GM18868 (cell line): Measurements from ENCODE around the gene TMEM236.

ENCODE experiments used
- ATAC-seq: cut with Tn5 transposase; IDR thresholded peaks from one replicate; pipeline ENCODE4 v1.9.1; 2021; ENCODE audit warnings: mild to moderate bottlenecking, moderate library complexity; ENCODE audit not compliant: unreplicated experiment

TMEM236 gene

DNA sequence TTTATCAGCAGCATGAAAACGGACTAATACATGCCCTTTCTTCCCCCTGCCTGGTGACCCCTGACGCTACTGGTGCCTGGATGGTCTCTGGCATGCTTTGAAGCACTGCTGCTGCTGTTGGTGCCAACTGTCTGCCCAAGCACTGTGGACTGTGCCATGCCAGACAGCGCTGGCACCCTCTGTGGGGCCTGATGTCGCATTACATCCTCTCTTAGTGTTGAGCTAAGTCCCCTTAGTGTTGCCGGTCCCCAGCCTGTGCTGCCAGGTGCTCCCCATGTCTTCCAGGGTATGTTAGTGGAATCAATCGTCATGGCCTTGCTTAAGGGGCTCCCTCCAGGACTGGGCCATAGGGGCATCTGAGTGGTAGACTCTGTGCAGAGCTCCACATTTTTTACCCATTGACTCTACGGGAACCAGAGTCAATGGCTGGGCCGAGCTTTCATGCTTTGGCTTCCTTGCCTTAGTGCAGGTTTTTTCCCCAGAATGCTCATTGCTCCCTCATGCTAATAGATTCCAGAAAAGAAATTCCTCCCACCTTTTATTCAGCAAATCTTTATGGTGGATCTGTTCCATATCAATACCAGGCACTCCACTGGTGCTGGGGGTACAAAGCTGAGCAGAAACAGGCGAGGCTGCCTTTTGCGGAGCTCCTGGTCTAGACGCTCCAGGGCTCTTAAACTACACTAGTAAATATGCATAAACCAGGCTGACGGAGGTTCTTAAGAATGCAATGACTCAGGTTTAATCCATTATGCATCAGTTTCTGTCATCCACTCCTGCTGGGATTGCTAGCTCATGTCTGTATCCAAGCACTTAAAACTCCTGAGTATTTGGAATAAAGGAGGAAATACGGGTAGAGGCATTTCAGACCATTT lies 35.3 kb downstream of the TMEM236 start:
- ATAC-seq: no peak

DNA sequence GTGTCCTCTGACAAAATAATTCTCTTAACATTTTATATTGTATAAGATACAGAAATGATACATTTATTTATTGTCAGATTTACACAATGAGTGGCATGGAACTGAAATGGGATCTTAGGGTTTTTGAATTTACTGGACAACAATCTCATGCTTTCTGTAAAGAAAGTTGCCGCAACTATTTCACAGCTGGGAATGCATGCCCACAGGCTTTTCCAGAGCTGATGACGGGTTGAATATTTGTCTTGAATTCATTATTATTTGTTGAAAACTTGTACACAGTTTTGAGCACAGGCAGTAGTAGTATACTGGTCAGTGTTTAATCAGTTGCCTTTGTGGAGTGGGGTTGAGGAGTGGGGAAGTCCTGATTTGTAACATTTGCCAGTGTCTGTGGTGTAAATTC lies 36.6 kb downstream of the TMEM236 start:
- ATAC-seq: no peak

DNA sequence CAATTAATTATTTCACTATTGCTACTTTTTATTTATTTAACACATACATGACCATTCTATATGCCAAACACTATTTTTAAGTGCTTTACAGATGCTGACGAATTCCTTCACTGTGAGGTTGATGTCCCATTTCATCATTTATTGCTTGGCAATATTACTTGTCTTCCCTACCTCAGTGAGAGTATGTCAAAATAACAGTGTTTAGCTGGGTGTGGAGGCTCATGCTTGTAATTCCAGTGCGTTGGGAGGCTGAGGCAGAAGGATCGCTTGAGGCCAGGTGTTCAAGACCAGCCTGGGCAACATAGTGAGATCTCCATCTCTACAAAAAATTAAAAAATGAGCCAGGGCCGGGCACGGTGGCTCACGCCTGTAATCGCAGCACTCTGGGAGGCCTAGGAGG lies 37.4 kb downstream of the TMEM236 start:
- no peak for ATAC-seq

GRCh38 chr10:17790651-17791050 lies 38.6 kb downstream of the TMEM236 start:
- no peak for ATAC-seq

- no peak for ATAC-seq
Observed at GRCh38 chr10:17792991-17793390, 41.0 kb downstream of the TMEM236 start.

DNA sequence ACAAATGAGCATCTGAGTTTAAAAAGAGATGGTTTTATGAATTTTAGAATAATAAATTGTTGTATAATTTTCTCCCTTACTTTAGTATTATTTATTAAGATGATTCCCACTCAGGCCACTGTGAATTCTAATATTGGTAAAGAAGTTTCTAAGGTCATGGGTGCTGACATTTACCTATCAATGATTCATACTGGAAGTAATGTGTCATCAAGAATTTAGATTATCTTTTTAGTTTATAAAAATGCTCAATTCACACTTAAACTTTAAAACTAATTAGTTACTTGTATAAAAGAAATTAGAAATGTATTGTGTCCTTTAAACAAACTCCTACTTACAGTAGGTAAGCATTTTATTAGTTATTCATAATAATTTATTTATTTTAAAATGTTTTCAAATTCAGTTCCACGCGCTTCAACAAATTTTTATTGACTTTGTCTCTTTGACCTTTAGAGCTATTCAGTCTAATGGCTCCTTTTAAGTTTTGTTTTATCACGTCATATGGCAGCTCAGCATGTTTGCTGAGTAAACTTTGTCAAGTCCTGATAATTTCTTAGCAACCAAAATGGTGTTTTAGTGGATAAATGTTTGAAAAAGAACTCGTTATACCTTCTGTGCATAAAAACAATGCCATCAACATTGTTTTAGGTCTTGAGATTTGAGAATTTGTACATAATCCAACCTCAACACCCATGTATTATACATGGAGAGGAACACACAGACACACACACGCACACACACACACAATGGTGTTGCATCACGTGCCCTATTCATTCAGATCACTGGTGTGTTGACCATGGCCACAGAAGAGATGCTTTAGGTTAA lies 42.0 kb downstream of the TMEM236 start:
- ATAC-seq: no peak

GRCh38 chr10:17795083-17795482 lies 43.1 kb downstream of the TMEM236 start:
- ATAC-seq: no peak

- ATAC-seq: no peak
Observed at GRCh38 chr10:17795813-17796594, 44.0 kb downstream of the TMEM236 start.

GRCh38 chr10:17801507-17801906 lies 49.5 kb downstream of the TMEM236 start:
- no peak for ATAC-seq

GRCh38 chr10:17802350-17802749 lies 50.3 kb downstream of the TMEM236 start:
- ATAC-seq: no peak

- ATAC-seq: no peak
Observed at GRCh38 chr10:17802976-17803375, 51.0 kb downstream of the TMEM236 start.

DNA sequence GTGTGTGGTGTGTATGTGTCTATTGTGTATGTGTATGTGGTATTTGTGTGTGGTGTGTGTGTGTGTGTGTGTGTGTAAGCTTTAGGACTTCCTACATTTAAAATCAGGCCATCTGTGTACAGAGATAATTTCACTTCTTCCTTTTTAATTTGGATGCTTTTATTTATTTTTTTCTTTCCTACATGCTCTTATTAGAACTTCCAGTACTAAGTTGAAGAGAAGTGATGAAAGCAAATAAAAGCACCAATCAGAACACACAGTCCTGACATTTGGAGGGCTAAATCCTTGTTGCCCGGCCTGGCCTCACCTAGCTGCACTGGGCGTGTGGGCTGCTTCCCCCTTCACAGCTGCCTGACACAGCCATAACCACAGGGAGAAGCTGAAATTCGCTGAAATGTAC lies 53.3 kb downstream of the TMEM236 start:
- ATAC-seq: peak; percentile 5

DNA sequence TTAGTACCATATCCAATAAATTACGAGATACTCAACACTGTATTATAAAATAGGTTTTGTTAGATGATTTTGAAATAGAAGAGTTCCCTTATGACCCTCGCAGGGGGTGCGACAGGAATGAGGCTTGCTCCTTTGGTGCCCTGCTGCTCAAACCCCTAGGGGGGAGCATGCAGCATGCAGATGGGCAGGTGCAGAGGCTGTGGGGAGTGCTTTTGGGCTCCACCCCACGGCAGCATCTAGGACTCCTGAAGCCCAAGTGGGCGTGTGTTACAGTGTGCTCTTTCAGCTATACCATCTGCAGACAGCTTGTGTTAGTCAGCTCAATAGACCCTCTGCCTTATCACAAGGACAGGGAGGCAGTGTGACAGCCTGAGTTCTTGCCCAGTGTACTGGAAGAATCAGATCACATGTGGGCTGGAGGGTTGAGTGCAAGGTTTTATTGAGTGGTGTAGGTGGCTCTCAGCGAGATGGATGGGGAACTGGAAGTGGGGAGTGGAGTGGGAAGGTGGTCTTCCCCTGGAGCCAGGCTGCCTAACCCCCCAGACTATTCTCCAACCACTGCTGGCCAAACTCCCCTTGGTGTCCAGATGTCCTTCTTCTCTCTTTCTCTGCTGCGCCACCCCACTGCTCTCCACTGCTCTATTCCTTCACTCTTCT lies 54.0 kb downstream of the TMEM236 start:
- peak; percentile 92 for ATAC-seq

DNA sequence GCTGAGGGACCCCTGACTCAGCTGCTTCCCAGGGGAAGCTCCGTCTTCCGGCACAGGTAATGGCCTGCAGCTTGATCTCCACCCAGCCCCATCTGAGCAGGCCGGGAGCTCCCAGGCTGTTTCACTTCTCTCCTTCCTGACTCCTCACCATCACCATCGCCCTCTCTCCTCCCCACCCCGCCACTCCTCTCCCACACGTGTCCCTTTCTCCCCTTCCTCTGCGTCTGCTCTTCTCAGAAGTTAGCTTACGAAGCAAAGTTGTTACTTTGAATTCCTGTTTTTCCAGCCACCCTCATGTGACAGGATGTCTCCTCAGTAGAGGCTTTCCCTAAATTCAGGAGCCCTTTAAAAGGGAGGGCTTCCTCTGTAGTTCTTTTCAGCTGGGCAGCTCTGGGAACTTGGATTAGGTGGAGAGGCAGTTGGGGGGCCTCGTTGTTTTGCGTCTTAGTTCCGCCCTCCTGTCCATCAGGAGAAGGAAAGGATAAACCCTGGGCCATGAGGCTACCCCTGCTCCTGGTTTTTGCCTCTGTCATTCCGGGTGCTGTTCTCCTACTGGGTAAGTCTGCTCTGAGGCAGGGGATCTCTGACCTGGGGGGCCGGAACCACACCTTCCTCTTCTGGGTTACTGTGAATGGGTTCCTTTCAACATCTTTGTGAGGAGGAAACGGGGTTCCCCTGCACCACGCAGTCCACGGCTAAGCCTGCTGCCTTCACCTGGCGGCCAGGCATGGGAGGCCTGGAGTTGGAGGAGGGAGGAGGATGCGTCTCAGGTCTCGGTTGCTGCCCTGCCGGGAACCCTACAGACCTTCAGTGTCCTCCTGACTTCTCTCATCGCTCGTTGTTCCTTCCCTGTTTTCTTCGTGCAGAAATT lies 57.2 kb downstream of the TMEM236 start, which contains the start of gene MRC1:
Gene MRC1 (plus strand): TSS at position 378 of the 871 bp plus-strand sequence. CDS start 118 bp downstream, at position 496.
- ATAC-seq: no peak

GRCh38 chr10:17811146-17811865 lies 59.3 kb downstream of the TMEM236 start:
- ATAC-seq: no peak

DNA sequence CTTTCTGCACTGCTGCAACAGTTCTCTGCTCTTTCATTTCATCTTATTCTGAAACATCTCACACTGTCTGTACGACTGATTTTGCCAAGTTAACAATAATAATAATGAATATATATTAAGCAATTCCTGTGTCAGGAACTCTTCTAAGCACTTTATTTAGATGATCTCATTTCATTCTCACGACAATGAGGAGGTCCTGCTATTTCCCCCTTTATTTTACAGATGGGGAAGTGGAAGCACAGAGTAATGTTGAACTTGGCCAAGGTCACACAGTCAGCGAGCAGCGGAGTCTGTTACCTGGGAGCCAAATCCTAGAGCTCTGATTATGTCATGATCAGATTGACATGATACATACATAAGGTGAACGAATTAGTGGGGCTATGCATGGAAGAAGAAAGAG lies 63.0 kb downstream of the TMEM236 start:
- ATAC-seq: no peak

DNA sequence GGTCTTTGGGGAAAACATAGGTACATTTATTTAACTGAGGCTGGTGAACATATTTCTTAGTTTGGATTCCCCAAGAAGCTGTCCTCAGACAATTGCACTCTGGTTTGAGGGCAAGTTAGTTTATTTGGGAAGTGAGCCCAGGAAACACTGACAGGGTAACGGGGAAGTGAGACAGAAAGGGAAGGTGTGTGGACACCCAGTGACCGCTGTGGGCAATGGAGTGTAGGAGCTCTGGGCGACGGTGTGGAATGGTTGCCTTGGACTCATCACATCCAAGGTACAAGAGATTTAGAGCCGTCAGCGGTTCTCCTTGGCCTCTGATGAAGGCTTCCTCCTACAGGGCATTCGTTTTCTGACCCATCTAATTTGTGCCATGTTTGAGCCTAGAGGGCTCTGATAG lies 64.2 kb downstream of the TMEM236 start:
- ATAC-seq: no peak

DNA sequence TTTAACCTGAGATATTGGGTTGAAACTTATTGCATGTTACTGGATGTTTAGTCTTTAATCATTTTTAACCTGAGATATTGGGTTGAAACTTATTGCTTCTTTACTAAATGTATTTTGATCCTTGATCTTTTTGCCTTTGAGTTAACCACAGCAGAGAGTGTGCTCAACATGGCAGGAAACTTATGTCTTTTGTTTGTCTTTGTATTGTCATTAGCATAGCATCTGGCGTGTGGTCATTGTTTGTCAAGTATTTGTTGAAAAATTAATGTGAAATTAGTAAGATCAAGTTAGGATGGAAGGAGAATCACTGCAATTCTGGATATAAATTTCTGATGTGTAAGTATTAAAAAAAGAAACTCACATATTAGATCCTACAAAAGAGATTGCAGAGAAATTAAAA lies 65.3 kb downstream of the TMEM236 start:
- ATAC-seq: no peak

DNA sequence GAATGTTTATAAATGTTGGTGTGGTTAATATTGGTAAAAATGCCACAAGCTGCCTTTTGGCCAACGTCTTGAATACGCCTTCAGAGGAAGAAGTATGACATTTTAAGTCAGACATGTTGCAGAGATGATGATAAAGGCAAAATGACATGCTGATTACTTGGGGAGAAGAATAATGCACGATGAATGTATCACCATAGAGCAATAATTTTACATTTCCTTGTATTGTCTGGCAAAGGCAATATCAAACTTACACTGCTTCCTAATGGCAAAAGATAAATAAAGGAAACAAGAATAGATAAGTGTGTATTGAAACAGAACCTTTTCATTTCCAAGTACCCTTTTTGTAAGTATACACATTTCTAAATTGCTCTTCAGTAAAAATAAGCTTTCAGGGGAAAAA lies 65.8 kb downstream of the TMEM236 start:
- ATAC-seq: no peak
